A673 (cell line): Measurements from ENCODE around the gene RALGAPA2. TPM values are rescaled to one million over a fixed set of nuclear protein-coding genes. Genes with fewer than 3 reads are reported as not detected.

ENCODE experiments used
- BruUV-seq: library from RNA; stranded (reverse); fragments of 400-500 nt; replicated peaks from 2 replicates; lab custom pipeline; 2021; lab: Mats Ljungman, UMichigan
- CTCF ChIA-PET: fragments of 300-600 bp; sonication (Branson Sonifier 250); formaldehyde crosslinking; loops from one replicate; lab custom pipeline; 2022; ENCODE audit warnings: antibody characterized with exemption; lab: Charles Lee
- POLR2A ChIA-PET: fragments of 300-600 bp; sonication (Branson Sonifier 250); formaldehyde crosslinking; loops from one replicate; lab custom pipeline; 2022; ENCODE audit warnings: antibody characterized with exemption; ENCODE audit not compliant: low non-redundant PET; lab: Charles Lee
- DNase-seq: peaks from one replicate; pipeline ENCODE4 v3.0.0-alpha.2; 2015; ENCODE audit warnings: low spot score
- H3K27ac ChIP-seq: fragments of 200-600 bp; sonication (generic); 2 replicates; pipeline ENCODE4 v1.5.1; 2016; ENCODE audit warnings: mixed run types, low read depth, mild to moderate bottlenecking, mixed read lengths, antibody characterized with exemption, low read length; ENCODE audit not compliant: poor library complexity, severe bottlenecking
- H3K27me3 ChIP-seq: fragments of 200-600 bp; sonication (generic); replicated peaks from 2 replicates; pipeline ENCODE4 v1.6.1; 2017; ENCODE audit warnings: mixed run types, low read depth, mild to moderate bottlenecking, mixed read lengths, antibody characterized with exemption, low read length; ENCODE audit not compliant: insufficient read depth, poor library complexity
- H3K36me3 ChIP-seq: fragments of 200-600 bp; sonication (generic); 2 replicates; pipeline ENCODE4 v1.6.1; 2016; ENCODE audit warnings: mixed run types, mild to moderate bottlenecking, mixed read lengths, antibody characterized with exemption, low read length; ENCODE audit not compliant: insufficient read depth, poor library complexity, severe bottlenecking
- H3K4me1 ChIP-seq: fragments of 200-600 bp; sonication (generic); 2 replicates; pipeline ENCODE4 v1.6.1; 2017; ENCODE audit warnings: mixed run types, mild to moderate bottlenecking, mixed read lengths, antibody characterized with exemption, low read length; ENCODE audit not compliant: insufficient read depth, poor library complexity, severe bottlenecking
- H3K4me3 ChIP-seq: fragments of 200-600 bp; sonication (generic); 2 replicates; pipeline ENCODE4 v1.5.1; 2016; ENCODE audit warnings: low read depth, mixed run types, mild to moderate bottlenecking, mixed read lengths, low read length; ENCODE audit not compliant: poor library complexity, severe bottlenecking
- H3K9me3 ChIP-seq: fragments of 200-600 bp; sonication (generic); 2 replicates; pipeline ENCODE4 v1.6.1; 2016; ENCODE audit warnings: mixed run types, low read depth, mild to moderate bottlenecking, mixed read lengths, antibody characterized with exemption, low read length; ENCODE audit not compliant: poor library complexity, severe bottlenecking
- EZH2 ChIP-seq: fragments of 200-600 bp; sonication (generic); IDR thresholded peaks from 2 replicates; pipeline ENCODE4 v1.6.1; 2017; ENCODE audit warnings: borderline replicate concordance, low read depth, mild to moderate bottlenecking, mixed read lengths, antibody characterized with exemption, low read length; ENCODE audit not compliant: poor library complexity, severe bottlenecking
- intact Hi-C: fragments of 100-400 bp; cut with micrococcal nuclease; formaldehyde crosslinking; loops from one replicate; pipeline ENCODE4 v1.10.0; 2022; ENCODE audit not compliant: unreplicated experiment
- total RNA-seq: library from RNA; stranded (reverse); gene quantifications from 2 replicates; pipeline ENCODE4 v1.2.3, GENCODE V29; 2021
- TF ChIP-seq, protein P1 (sequence below): fragments of 300-800, 200-600 bp; sonication (generic); conservative IDR thresholded peaks from 2 replicates; pipeline ENCODE4 v1.5.1; 2017; ENCODE audit warnings: low read depth, mild to moderate bottlenecking, antibody characterized with exemption, low read length, moderate library complexity, mixed read lengths

The RALGAPA2 gene
- total RNA-seq, 1 experiment from 2014 or later, result 32.4 TPM

DNA sequence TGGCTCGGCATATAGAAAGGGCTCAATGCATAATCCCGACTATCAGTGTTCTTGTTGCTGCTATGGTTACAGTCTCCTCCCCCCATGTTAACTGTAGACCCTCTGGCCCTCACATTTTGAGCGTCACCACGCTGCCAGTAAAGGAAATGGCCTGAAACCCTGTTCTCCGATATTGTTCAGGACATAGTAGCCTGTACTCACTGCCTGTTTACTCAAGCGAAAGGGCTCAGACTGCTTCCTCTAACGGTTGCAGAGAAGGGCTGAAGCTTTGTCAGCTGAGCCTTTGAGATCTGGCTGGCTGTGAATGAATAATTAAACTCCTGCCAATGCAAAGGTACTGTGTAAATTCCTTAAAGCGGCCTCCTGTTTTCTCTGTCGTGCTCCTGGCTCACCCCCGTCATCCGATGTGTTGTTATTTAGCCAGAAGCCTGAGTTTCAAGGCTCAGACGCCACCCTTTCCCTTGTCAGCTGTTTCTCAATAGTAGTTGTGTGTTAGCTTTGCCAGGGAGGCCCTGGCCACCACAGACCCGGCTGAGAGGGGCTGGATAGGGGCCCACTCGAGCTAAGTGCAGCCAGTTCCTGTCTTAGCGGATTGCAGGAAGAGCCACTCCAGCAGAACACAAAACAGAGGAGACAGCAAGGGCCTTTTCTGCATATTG is 31.2 kb upstream of the RALGAPA2 start:
- Histone ChIP-seq H3K27me3 (no peaks in the 10 kb centered on the region), H3K9me3 (peaks cover 5% of the 10 kb centered on the region), H3K27ac (peak overlapping the region; percentile 97), H3K4me1 (peaks cover 62% of the 10 kb centered on the region), H3K4me3 (peak overlapping the region; percentile 6), H3K36me3 (no peaks in the 10 kb centered on the region)
- no peak for TF ChIP-seq EZH2
- TF ChIP-seq, protein P1, sequence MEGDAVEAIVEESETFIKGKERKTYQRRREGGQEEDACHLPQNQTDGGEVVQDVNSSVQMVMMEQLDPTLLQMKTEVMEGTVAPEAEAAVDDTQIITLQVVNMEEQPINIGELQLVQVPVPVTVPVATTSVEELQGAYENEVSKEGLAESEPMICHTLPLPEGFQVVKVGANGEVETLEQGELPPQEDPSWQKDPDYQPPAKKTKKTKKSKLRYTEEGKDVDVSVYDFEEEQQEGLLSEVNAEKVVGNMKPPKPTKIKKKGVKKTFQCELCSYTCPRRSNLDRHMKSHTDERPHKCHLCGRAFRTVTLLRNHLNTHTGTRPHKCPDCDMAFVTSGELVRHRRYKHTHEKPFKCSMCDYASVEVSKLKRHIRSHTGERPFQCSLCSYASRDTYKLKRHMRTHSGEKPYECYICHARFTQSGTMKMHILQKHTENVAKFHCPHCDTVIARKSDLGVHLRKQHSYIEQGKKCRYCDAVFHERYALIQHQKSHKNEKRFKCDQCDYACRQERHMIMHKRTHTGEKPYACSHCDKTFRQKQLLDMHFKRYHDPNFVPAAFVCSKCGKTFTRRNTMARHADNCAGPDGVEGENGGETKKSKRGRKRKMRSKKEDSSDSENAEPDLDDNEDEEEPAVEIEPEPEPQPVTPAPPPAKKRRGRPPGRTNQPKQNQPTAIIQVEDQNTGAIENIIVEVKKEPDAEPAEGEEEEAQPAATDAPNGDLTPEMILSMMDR, result no peak
- intact Hi-C loops, result loop anchor here (5.0 kb wide), 1 partner anchor 69 kb away; no protein-coding TSS in a partner anchor
- ChIA-PET POLR2A (no interaction called here), CTCF (no interaction called here)
- DNase-seq, result peak; percentile 97
- TSS peak; percentile 83 for BruUV-seq

DNA sequence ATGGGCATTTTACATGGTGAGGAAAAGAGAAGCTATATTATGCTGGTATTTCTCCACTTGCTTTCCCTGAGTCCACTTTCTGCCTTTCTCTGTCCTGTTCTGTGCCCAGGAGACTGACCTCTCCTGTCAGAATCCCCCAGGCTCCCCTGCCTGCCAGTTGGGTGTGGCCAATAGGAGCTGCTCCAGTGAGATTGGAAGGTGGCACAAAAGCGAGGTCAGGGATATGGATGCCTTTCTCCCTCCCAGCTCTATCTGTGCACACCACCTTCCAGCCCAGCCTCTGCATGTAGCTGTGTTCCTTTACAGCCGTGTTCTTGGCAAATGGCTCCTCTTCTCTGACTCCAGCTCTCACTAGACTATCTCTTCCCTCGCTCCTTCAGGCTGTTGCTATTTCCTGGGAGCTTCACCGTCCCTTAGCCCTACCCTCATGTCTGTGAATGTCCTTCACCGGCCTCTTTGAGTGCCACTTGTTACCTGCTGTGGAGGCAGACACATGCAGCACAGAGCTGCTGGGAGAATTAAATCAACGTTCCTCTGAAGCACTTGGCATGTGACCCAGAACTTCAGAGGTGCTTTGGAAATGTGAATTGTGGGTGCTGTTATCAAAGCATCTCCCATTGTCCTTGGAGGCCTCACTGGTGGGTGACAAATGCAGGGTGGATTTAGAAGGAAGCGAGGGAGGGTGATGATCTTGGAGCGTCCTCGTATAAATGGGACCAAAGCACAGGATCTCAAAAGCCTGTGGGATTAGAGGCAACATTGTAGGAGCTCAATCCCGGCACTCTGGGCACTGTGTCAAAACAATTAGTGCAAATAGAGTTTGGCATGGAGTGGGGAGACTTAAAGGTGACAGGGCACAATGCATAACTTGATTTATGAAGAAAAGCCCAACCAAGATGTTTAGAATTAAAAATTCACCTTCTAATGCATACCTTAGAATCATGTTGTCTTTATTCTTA is 28.9 kb upstream of the RALGAPA2 start:
- H3K27me3 ChIP-seq, result no peaks in the 10 kb centered on the region
- H3K4me1 ChIP-seq, result peaks cover 84% of the 10 kb centered on the region
- peak; percentile 44 for DNase-seq
- H3K36me3 ChIP-seq, result no peaks in the 10 kb centered on the region
- H3K9me3 ChIP-seq, result no peaks in the 10 kb centered on the region
- ChIA-PET POLR2A (interaction anchor here (0.6 kb wide), 2 partner anchors 231 to 834 kb away, joined by 4 to 7 read pairs; no protein-coding TSS in a partner anchor), CTCF (interaction anchor here (0.5 kb wide), 1 partner anchor 704 kb away, joined by 3 read pairs; no protein-coding TSS in a partner anchor)
- H3K27ac ChIP-seq, result peak overlapping the region; percentile 97
- H3K4me3 ChIP-seq, result no peak overlapping the region
- intact Hi-C loops, result loop anchor here (5.0 kb wide), 1 partner anchor 71 kb away; no protein-coding TSS in a partner anchor
- TF ChIP-seq EZH2, result no peak
- TF ChIP-seq, protein P1, result no peak
- BruUV-seq, result no TSS peak

DNA sequence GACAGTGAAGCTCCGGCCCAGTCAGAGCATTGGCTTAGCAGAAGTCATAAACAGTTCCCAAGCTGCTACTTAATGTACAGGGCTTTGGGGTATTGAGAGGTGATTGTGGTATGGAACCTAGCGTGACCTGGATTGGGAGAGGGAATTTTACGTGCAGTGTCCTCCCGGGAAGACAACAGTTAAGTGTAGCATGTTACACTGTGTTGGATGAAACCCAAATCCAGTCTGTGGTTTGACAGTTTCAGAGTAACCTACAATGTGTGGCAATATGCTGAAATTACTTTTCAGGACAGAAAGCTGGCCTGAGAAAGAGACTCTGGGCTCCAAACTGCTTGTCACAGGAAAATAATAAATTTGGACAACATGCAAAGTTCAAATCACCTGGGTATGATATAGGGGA is 28.1 kb upstream of the RALGAPA2 start:
- Histone ChIP-seq H3K27me3 (no peaks in the 10 kb centered on the region), H3K36me3 (no peaks in the 10 kb centered on the region), H3K4me3 (no peak overlapping the region), H3K27ac (peak overlapping the region; percentile 97), H3K9me3 (no peaks in the 10 kb centered on the region), H3K4me1 (peaks cover 91% of the 10 kb centered on the region)
- no peak for TF ChIP-seq EZH2
- TF ChIP-seq, protein P1, result no peak
- POLR2A ChIA-PET, result interaction anchor here (0.6 kb wide), 4 partner anchors 64 to 835 kb away, joined by 3 to 7 read pairs (median 4); no protein-coding TSS in a partner anchor
- CTCF ChIA-PET, result no interaction called here
- no peak for DNase-seq
- no TSS peak for BruUV-seq
- intact Hi-C loops, result loop anchor here (5.0 kb wide), 1 partner anchor 72 kb away; no protein-coding TSS in a partner anchor
